B cell (primary cell): ENCODE results near the gene NUP35. TPM values are rescaled to one million over a fixed set of nuclear protein-coding genes. Genes with fewer than 3 reads are reported as not detected.
"Not testable (repeated sequence)": the region's sequence is repeated elsewhere in the genome, so short reads cannot be mapped to it uniquely, and the experiment has no call there.

Source experiments
- ATAC-seq: fragments of 200-7000 bp; cut with Tn5 transposase; one replicate; pipeline ENCODE4 v1.10.0; 2021; ENCODE audit warnings: low read depth, mild to moderate bottlenecking, moderate number of reproducible peaks, moderate library complexity
- CTCF ChIA-PET: fragments of 350-600 bp; sonication (Branson Sonifier 250); formaldehyde crosslinking; loops from one replicate; lab custom pipeline; 2021; ENCODE audit warnings: antibody characterized with exemption, inconsistent platforms; lab: Charles Lee
- POLR2A ChIA-PET: fragments of 350-600 bp; sonication (Branson Sonifier 250); formaldehyde crosslinking; loops from one replicate; lab custom pipeline; 2021; ENCODE audit warnings: antibody characterized with exemption; lab: Charles Lee
- DNase-seq: peaks from one replicate; pipeline ENCODE4 v3.0.0; 2013
- H2AFZ ChIP-seq: 2 replicates; pipeline ENCODE4 v1.6.1; 2012; ENCODE audit warnings: mild to moderate bottlenecking, low read depth, low read length; ENCODE audit not compliant: insufficient read depth, poor library complexity, severe bottlenecking
- H3K27ac ChIP-seq, 2 donors: 1 replicate in 1 of 2; 2 replicates in 1 of 2; pipeline ENCODE4 v1.5.1; 2012 to 2013; ENCODE audit warnings: low read length in 2 of 2, mild to moderate bottlenecking in 2 of 2, moderate library complexity in 1 of 2
- H3K27me3 ChIP-seq, 4 experiments: fragments of 200-600 bp in 1 of 4; sonication (generic) in 1 of 4; replicated peaks in 1 of 4; 1 replicate in 2 of 4; 2 replicates in 2 of 4; pipeline versions ENCODE4 v1.6.1 to v1.7.0; 2013 to 2016; ENCODE audit warnings: low read length in 3 of 4, mild to moderate bottlenecking in 2 of 4, mixed read lengths in 1 of 4, moderate library complexity in 1 of 4; ENCODE audit not compliant: insufficient read depth in 4 of 4, control insufficient read depth in 3 of 4; ENCODE audit errors: control extremely low read depth in 1 of 4
- H3K36me3 ChIP-seq, 2 experiments: replicated peaks in 1 of 2; 1 replicate in 1 of 2; 2 replicates in 1 of 2; pipeline versions ENCODE4 v1.6.1 to v1.7.1; 2013; ENCODE audit warnings: low read length in 1 of 2; ENCODE audit not compliant: insufficient read depth in 2 of 2, control insufficient read depth in 1 of 2; ENCODE audit errors: control extremely low read depth in 1 of 2, extremely low read depth in 1 of 2
- H3K4me1 ChIP-seq, 2 donors: fragments of 200-600 bp in 1 of 2; sonication (generic) in 1 of 2; 1 replicate in 1 of 2; 2 replicates in 1 of 2; pipeline versions ENCODE4 v1.5.1 to v1.6.1; 2013 to 2017; ENCODE audit warnings: low read length in 2 of 2; ENCODE audit not compliant: control insufficient read depth in 2 of 2, insufficient read depth in 2 of 2
- H3K4me2 ChIP-seq: replicated peaks from 2 replicates; pipeline ENCODE3; 2012; ENCODE audit warnings: mild to moderate bottlenecking, low read depth, low read length; ENCODE audit not compliant: poor library complexity, severe bottlenecking
- H3K4me3 ChIP-seq, 5 experiments: fragments of 200-600 bp in 1 of 5; sonication (generic) in 1 of 5; 1 replicate in 3 of 5; 2 replicates in 2 of 5; pipeline versions ENCODE4 v1.5.1 to v1.7.0; 2011 to 2016; ENCODE audit warnings: low read length in 4 of 5, mild to moderate bottlenecking in 4 of 5, low read depth in 2 of 5, control low read depth in 1 of 5, moderate library complexity in 1 of 5; ENCODE audit not compliant: insufficient read depth in 1 of 5; ENCODE audit errors: control extremely low read depth in 1 of 5, extremely low read depth in 1 of 5
- H3K79me2 ChIP-seq: fragments of 200-600 bp; sonication (generic); one replicate; pipeline ENCODE4 v1.6.0; 2016; ENCODE audit warnings: low read length; ENCODE audit not compliant: control insufficient read depth, insufficient read depth
- H3K9ac ChIP-seq: fragments of 200-600 bp; sonication (generic); 2 replicates; pipeline ENCODE4 v1.6.1; 2017; ENCODE audit warnings: mild to moderate bottlenecking, low read length, moderate library complexity
- H3K9me3 ChIP-seq, 3 donors: one replicate each; pipeline versions ENCODE4 v1.6.1 to v1.7.1; 2013; ENCODE audit warnings: low read length in 2 of 3; ENCODE audit not compliant: control insufficient read depth in 2 of 3, insufficient read depth in 1 of 3; ENCODE audit errors: control extremely low read depth in 1 of 3
- H4K20me1 ChIP-seq: 2 replicates; pipeline ENCODE4 v1.6.0; 2012; ENCODE audit warnings: mild to moderate bottlenecking, low read length; ENCODE audit not compliant: insufficient read depth, control insufficient read depth, poor library complexity, severe bottlenecking
- H3K27ac Mint-ChIP-seq: one replicate; pipeline ENCODE4 v1.8.0; 2021; ENCODE audit warnings: mixed read lengths
- H3K27me3 Mint-ChIP-seq: one replicate; pipeline ENCODE4 v1.8.0; 2021; ENCODE audit warnings: mixed read lengths
- H3K4me1 Mint-ChIP-seq: one replicate; pipeline ENCODE4 v1.8.0; 2021; ENCODE audit warnings: mixed read lengths
- H3K4me3 Mint-ChIP-seq: one replicate; pipeline ENCODE4 v1.8.0; 2021; ENCODE audit warnings: mixed read lengths
- H3K9me3 Mint-ChIP-seq: one replicate; pipeline ENCODE4 v1.8.0; 2022; ENCODE audit warnings: mixed read lengths; ENCODE audit not compliant: insufficient read depth
- CTCF ChIP-seq: fragments of 200-600 bp; IDR thresholded peaks from one replicate; pipeline ENCODE4 v1.8.0; 2022; ENCODE audit warnings: antibody characterized with exemption, mild to moderate bottlenecking
- EZH2 ChIP-seq: IDR thresholded peaks from 2 replicates; pipeline ENCODE4 v1.6.1; 2012; ENCODE audit warnings: borderline replicate concordance, low read depth, mild to moderate bottlenecking, moderate library complexity, low read length; ENCODE audit not compliant: insufficient read depth, poor library complexity, severe bottlenecking
- WGBS: methylation state at CpG from one replicate; pipeline ENCODE4 v1.1.5; 2013; ENCODE audit warnings: missing lambda C conversion rate; ENCODE audit not compliant: insufficient coverage; 5-methylcytosine and 5-hydroxymethylcytosine counted together
- intact Hi-C: fragments of 100-400 bp; cut with micrococcal nuclease; formaldehyde crosslinking; loops from one replicate; pipeline ENCODE4 v1.10.0; 2022
- polyA plus RNA-seq: library from polyadenylated mRNA; depleted of rRNA; stranded (reverse); fragments of >200 nt; gene quantifications from 2 replicates; pipeline ENCODE4 v1.2.3, GENCODE V29; 2012
- total RNA-seq, 2 donors: library from RNA; stranded (reverse); fragments of 120-200 nt in 1 of 2; gene quantifications; 1 replicate in 1 of 2; 2 replicates in 1 of 2; pipeline versions ENCODE4 v1.2.3 to v1.2.4, GENCODE V29; 2013 to 2022

NUP35 gene
- total and polyA plus RNA-seq, 2 donors (not counting 1 experiment from before 2014, with no cell fraction given) = 8.3 to 26.0 TPM

DNA sequence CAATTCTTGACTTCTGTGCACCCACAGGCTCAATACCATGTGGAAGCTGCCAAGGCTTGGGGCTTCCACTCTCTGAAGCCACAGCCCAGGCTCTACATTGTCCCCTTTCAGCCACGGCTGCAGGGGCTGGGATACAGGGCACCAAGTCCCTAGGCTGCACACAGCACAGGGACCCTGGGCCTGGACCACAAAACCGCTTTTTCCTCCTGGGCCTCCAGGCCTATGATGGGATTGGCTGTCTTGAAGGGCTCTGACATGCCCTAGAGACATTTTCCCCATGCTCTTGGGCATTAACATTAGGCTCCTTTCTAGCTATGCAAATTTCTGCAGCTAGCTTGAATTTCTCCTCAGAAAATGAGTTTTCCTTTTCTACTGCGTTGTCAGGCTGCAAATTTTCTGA lies 29.7 kb downstream of the NUP35 start:
- no peaks in the 10 kb centered on the region for H3K27me3 Mint-ChIP-seq
- WGBS = 94% methylated on average over 3 of the region's 3 CpGs
- Histone ChIP-seq H2AFZ (no peak overlapping the region), H3K4me2 (no peak overlapping the region), H3K4me1 (no peaks in the 10 kb centered on the region), H3K27me3 (no peaks in the 10 kb centered on the region), H3K9ac (no peak overlapping the region), H3K36me3 (peaks cover 4 to 17% of the 10 kb centered on the region in 2 experiments), H3K27ac (no peak overlapping the region), H3K4me3 (no peak overlapping the region), H3K9me3 (peaks cover 0 to 7% (median 0%) of the 10 kb centered on the region in 3 donors), H3K79me2 (no peaks in the 10 kb centered on the region), H4K20me1 (no peaks in the 10 kb centered on the region)
- H3K27ac Mint-ChIP-seq = no peak overlapping the region
- intact Hi-C loops = no loop called here
- CTCF ChIA-PET = no interaction called here
- no peak for DNase-seq
- POLR2A ChIA-PET = no interaction called here
- ATAC-seq = no peak
- TF ChIP-seq EZH2 (no peak), CTCF (no peak)
- H3K4me3 Mint-ChIP-seq = no peak overlapping the region
- peaks cover 2% of the 10 kb centered on the region for H3K9me3 Mint-ChIP-seq
- H3K4me1 Mint-ChIP-seq = no peaks in the 10 kb centered on the region

- H3K27me3 ChIP-seq, H3K4me3 Mint-ChIP-seq, H3K4me3 ChIP-seq, H3K9ac ChIP-seq, H3K4me1 ChIP-seq, H3K9me3 ChIP-seq, H2AFZ ChIP-seq, H3K4me1 Mint-ChIP-seq, ATAC-seq, H3K4me2 ChIP-seq, H3K27ac Mint-ChIP-seq, H3K79me2 ChIP-seq, CTCF ChIA-PET, POLR2A ChIA-PET, H3K27ac ChIP-seq, intact Hi-C loops, DNase-seq, H3K9me3 Mint-ChIP-seq, H3K27me3 Mint-ChIP-seq, H4K20me1 ChIP-seq: not testable (repeated sequence)
- WGBS = 80% methylated on average over 1 of the region's 4 CpGs
- H3K36me3 ChIP-seq = peaks cover 9 to 18% of the 10 kb centered on the region in 2 experiments
Measured at GRCh38 chr2:183154772-183155171, 30.5 kb downstream of the NUP35 start.
